ENCODE results near the gene UBE2I. TPM values are rescaled to one million over a fixed set of nuclear protein-coding genes. Genes with fewer than 3 reads are reported as not detected.

UBE2I gene
- total RNA-seq, 1 donor from 2014 or later: 256 TPM

DNA sequence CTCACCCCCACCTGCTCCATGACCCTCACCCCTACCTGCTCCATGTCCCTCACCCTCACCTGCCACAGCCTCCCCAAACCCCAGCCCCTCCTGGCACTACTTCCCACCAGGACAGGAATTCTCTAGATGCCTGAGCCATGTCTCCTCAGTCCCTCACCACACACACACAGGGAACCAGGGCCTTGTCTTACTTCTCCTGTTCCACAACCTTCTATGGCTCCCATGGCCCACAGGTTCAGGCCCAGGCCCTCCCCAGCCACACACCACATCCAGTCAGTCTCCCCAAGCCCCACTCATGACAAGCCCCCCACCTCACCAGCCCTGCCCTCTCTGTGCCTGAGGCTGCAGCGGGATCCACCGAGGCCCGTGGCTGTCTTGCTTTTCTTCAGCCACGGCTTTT lies 3.1 kb upstream of the UBE2I start:
- TF ChIP-seq CTCF (IDR thresholded peaks at IDR 0.05; ENCODE audit: partially characterized antibody, unreplicated experiment): no peak
- no peaks in the 10 kb centered on the region for H3K36me3 Mint-ChIP-seq (ENCODE audit: unreplicated experiment)

DNA sequence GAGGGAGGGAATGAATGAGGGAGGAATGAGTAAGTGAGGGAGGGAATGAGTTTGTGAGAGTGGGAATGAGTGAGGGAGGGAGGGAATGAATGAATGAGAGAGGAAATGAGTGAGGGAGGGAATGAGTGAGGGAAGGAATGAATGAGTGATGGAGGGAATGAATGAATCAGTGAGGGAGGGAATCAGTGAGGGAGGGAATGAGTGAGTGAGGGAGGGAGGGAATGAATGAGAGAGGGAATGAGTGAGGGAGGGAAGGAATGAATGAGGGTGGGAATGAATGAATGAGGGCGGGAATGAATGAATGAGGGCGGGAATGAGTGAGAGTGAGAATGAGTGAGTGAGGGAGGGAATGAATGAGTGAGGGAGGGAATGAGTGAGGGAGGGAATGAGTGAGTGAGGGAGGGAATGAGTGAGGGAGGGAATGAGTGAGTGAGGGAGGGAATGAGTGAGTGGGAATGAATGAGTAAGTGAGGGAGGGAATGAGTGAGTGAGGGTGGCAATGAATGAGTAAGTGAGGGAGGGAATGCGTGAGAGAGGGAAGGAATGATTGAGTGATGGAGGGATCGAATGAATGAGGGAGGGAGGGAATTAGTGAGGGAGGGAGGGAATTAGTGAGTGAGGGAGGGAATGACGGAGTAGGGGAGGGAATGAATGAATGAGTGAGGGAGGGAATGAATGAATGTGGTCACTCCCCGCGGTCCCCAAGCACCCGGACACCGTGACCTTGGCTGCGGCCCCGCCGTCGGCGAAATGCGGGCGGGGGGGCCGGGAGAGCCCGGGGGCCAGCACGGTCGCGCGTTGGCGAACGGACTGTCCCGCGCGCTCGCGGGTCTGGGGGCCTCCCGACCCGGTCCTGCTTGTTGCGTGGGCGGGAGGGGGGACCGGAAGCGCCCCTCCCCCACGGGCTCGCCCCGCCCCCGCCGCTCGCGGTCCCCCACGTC lies 1.1 kb upstream of the UBE2I start:
- H3K4me3 Mint-ChIP-seq (ENCODE audit: unreplicated experiment): peak overlapping the region; percentile 87
- H3K27me3 Mint-ChIP-seq (ENCODE audit: unreplicated experiment): peaks cover 6% of the 10 kb centered on the region
- H3K4me1 Mint-ChIP-seq (ENCODE audit: low read depth, unreplicated experiment): peaks cover 12% of the 10 kb centered on the region
- no peak for DNase-seq
- TF ChIP-seq CTCF (IDR thresholded peaks at IDR 0.05; ENCODE audit: partially characterized antibody, unreplicated experiment): no peak
- H3K9me3 Mint-ChIP-seq (ENCODE audit: unreplicated experiment): peaks cover 7% of the 10 kb centered on the region
- H3K36me3 Mint-ChIP-seq (ENCODE audit: unreplicated experiment): no peaks in the 10 kb centered on the region
- H3K27ac Mint-ChIP-seq (ENCODE audit: unreplicated experiment): peak overlapping the region; percentile 81

More for the DNA sequence above, 3.1 kb upstream of the UBE2I start:
- peaks cover 6% of the 10 kb centered on the region for H3K4me1 Mint-ChIP-seq (ENCODE audit: low read depth, unreplicated experiment)
- no peak overlapping the region for H3K27ac Mint-ChIP-seq (ENCODE audit: unreplicated experiment)
- no peak overlapping the region for H3K4me3 Mint-ChIP-seq (ENCODE audit: unreplicated experiment)
- peaks cover 7% of the 10 kb centered on the region for H3K9me3 Mint-ChIP-seq (ENCODE audit: unreplicated experiment)
- no peak for DNase-seq
- H3K27me3 Mint-ChIP-seq (ENCODE audit: unreplicated experiment): peaks cover 6% of the 10 kb centered on the region

GRCh38 chr16:1309888-1310831 lies 724 bp downstream of the UBE2I start:
- Mint-ChIP-seq H3K27me3 (ENCODE audit: unreplicated experiment) (peaks cover 6% of the 10 kb centered on the region), H3K9me3 (ENCODE audit: unreplicated experiment) (peaks cover 7% of the 10 kb centered on the region), H3K36me3 (ENCODE audit: unreplicated experiment) (no peaks in the 10 kb centered on the region), H3K4me3 (ENCODE audit: unreplicated experiment) (peak overlapping the region; percentile 98), H3K4me1 (ENCODE audit: low read depth, unreplicated experiment) (peaks cover 12% of the 10 kb centered on the region), H3K27ac (ENCODE audit: unreplicated experiment) (peak overlapping the region; percentile 98)
- TF ChIP-seq CTCF (IDR thresholded peaks at IDR 0.05; ENCODE audit: partially characterized antibody, unreplicated experiment): no peak
- DNase-seq: no peak

DNA sequence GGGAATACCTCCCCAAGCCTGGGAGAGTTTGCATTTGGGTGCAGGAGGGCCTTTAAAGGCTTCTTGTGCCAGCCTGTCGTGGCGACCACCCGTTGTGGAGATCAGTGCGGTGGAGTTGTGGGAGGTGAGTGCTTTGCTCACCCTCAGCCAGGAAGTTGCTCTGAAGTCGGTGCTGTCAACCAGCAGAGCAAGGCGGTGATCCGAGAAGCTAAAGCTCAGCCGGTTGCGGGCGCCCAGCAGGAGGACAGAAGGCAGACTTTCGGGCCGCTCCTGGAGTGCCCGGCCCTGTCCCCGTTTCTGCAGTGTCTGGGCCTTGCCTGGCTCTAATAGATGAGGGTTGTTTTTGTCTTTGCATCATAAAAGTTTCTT lies 1.4 kb downstream of the UBE2I start:
- peak overlapping the region; percentile 98 for H3K4me3 Mint-ChIP-seq (ENCODE audit: unreplicated experiment)
- no peaks in the 10 kb centered on the region for H3K36me3 Mint-ChIP-seq (ENCODE audit: unreplicated experiment)
- no peak for DNase-seq
- H3K27ac Mint-ChIP-seq (ENCODE audit: unreplicated experiment): peak overlapping the region; percentile 98
- H3K4me1 Mint-ChIP-seq (ENCODE audit: low read depth, unreplicated experiment): peaks cover 12% of the 10 kb centered on the region
- no peak for TF ChIP-seq CTCF (IDR thresholded peaks at IDR 0.05; ENCODE audit: partially characterized antibody, unreplicated experiment)
- H3K9me3 Mint-ChIP-seq (ENCODE audit: unreplicated experiment): peaks cover 9% of the 10 kb centered on the region
- peaks cover 6% of the 10 kb centered on the region for H3K27me3 Mint-ChIP-seq (ENCODE audit: unreplicated experiment)
